ENCODE data around the gene RAC3. TPM values are rescaled to one million over a fixed set of nuclear protein-coding genes. Genes with fewer than 3 reads are reported as not detected.

Gene RAC3
- total RNA-seq, 3 donors from 2014 or later (not counting 1 experiment from before 2014, with no cell fraction given) = 0.61 to 2.2 (median 2.1) TPM

DNA sequence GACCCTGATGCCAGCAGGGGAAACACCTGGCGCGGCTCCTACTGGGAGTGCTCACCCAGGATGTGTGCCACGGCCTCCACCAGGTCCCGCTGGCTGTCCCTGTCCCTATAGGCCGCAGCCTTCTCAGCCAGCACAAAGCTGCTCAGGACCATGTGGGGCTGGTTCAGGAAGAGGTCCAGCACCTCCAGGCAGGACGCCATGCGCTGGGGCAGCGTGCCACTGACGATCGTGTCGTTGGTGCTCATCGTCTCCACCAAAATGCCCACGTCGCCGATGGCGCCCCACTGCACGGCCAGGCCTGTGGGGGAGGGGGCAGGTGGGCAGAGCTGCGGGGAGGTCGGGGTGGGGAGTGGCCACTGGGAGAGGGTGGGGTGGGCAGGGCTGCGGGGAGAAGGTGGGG is 50.1 kb downstream of the RAC3 start:
- H3K36me3 ChIP-seq (ENCODE audit: control insufficient read depth, insufficient read depth, low read length) = peaks cover 47% of the 10 kb centered on the region
- WGBS (ENCODE audit: insufficient coverage) = 95% methylated on average over 19 of the region's 20 CpGs

GRCh38 chr17:82081966-82082365 is 50.5 kb downstream of the RAC3 start:
- no peak overlapping the region for H3K27ac ChIP-seq (ENCODE audit: low read length)
- intact Hi-C loops (cut with micrococcal nuclease) = no loop called here
- ATAC-seq = no peak
- Mint-ChIP-seq H3K27ac (no peak overlapping the region), H3K4me1 (no peaks in the 10 kb centered on the region), H3K9me3 (no peaks in the 10 kb centered on the region), H3K27me3 (ENCODE audit: low read depth in 2 of 2) (no peaks in the 10 kb centered on the region), H3K4me3 (no peak overlapping the region), H3K36me3 (no peaks in the 10 kb centered on the region)
- H3K36me3 ChIP-seq (ENCODE audit: control insufficient read depth, insufficient read depth, low read length) = peaks cover 51% of the 10 kb centered on the region
- H3K4me1 ChIP-seq (ENCODE audit: control insufficient read depth, insufficient read depth, low read length) = no peaks in the 10 kb centered on the region
- no peak for DNase-seq
- no peaks in the 10 kb centered on the region for H3K9me3 ChIP-seq (ENCODE audit: control insufficient read depth, insufficient read depth, low read length)
- no peaks in the 10 kb centered on the region for H3K27me3 ChIP-seq (ENCODE audit: control insufficient read depth, insufficient read depth, low read length)
- H3K4me3 ChIP-seq (ENCODE audit: low read length) = no peak overlapping the region
- TF ChIP-seq CTCF (IDR thresholded peaks at IDR 0.05) = no peak
- WGBS (ENCODE audit: insufficient coverage) = 96% methylated on average over 22 of the region's 22 CpGs

More for the DNA sequence above, 50.1 kb downstream of the RAC3 start:
- no peaks in the 10 kb centered on the region for H3K4me1 ChIP-seq (ENCODE audit: control insufficient read depth, insufficient read depth, low read length)
- H3K9me3 ChIP-seq (ENCODE audit: control insufficient read depth, insufficient read depth, low read length) = no peaks in the 10 kb centered on the region
- no peak for ATAC-seq
- Mint-ChIP-seq H3K27me3 (ENCODE audit: low read depth in 2 of 2) (no peaks in the 10 kb centered on the region), H3K4me3 (no peak overlapping the region), H3K9me3 (no peaks in the 10 kb centered on the region), H3K27ac (no peak overlapping the region), H3K4me1 (no peaks in the 10 kb centered on the region), H3K36me3 (no peaks in the 10 kb centered on the region)
- DNase-seq = no peak
- no peaks in the 10 kb centered on the region for H3K27me3 ChIP-seq (ENCODE audit: control insufficient read depth, insufficient read depth, low read length)
- TF ChIP-seq CTCF (IDR thresholded peaks at IDR 0.05) = no peak
- no peak overlapping the region for H3K27ac ChIP-seq (ENCODE audit: low read length)
- intact Hi-C loops (cut with micrococcal nuclease) = no loop called here
- H3K4me3 ChIP-seq (ENCODE audit: low read length) = no peak overlapping the region

- Mint-ChIP-seq H3K36me3 (no peaks in the 10 kb centered on the region), H3K4me3 (no peak overlapping the region), H3K27ac (no peak overlapping the region), H3K27me3 (ENCODE audit: low read depth in 2 of 2) (no peaks in the 10 kb centered on the region), H3K9me3 (no peaks in the 10 kb centered on the region), H3K4me1 (no peaks in the 10 kb centered on the region)
- H3K4me1 ChIP-seq (ENCODE audit: control insufficient read depth, insufficient read depth, low read length) = no peaks in the 10 kb centered on the region
- ATAC-seq (no peak), DNase-seq (no peak)
- no peak overlapping the region for H3K4me3 ChIP-seq (ENCODE audit: low read length)
- intact Hi-C loops (cut with micrococcal nuclease) = no loop called here
- peaks cover 52% of the 10 kb centered on the region for H3K36me3 ChIP-seq (ENCODE audit: control insufficient read depth, insufficient read depth, low read length)
- TF ChIP-seq CTCF (IDR thresholded peaks at IDR 0.05) = no peak
- WGBS (ENCODE audit: insufficient coverage) = 92% methylated on average over 19 of the region's 19 CpGs
- no peak overlapping the region for H3K27ac ChIP-seq (ENCODE audit: low read length)
- H3K27me3 ChIP-seq (ENCODE audit: control insufficient read depth, insufficient read depth, low read length) = no peaks in the 10 kb centered on the region
- no peaks in the 10 kb centered on the region for H3K9me3 ChIP-seq (ENCODE audit: control insufficient read depth, insufficient read depth, low read length)
Observed at GRCh38 chr17:82082456-82082855, 51.0 kb downstream of the RAC3 start.

- ATAC-seq = no peak
- Histone ChIP-seq H3K27me3 (ENCODE audit: control insufficient read depth, insufficient read depth, low read length) (no peaks in the 10 kb centered on the region), H3K27ac (ENCODE audit: low read length) (no peak overlapping the region), H3K9me3 (ENCODE audit: control insufficient read depth, insufficient read depth, low read length) (no peaks in the 10 kb centered on the region), H3K4me1 (ENCODE audit: control insufficient read depth, insufficient read depth, low read length) (no peaks in the 10 kb centered on the region), H3K4me3 (ENCODE audit: low read length) (no peak overlapping the region), H3K36me3 (ENCODE audit: control insufficient read depth, insufficient read depth, low read length) (peaks cover 56% of the 10 kb centered on the region)
- Mint-ChIP-seq H3K27me3 (ENCODE audit: low read depth in 2 of 2) (no peaks in the 10 kb centered on the region), H3K4me3 (no peak overlapping the region), H3K4me1 (no peaks in the 10 kb centered on the region), H3K36me3 (no peaks in the 10 kb centered on the region), H3K27ac (no peak overlapping the region), H3K9me3 (no peaks in the 10 kb centered on the region)
- no peak for DNase-seq
- intact Hi-C loops (cut with micrococcal nuclease) = no loop called here
- WGBS (ENCODE audit: insufficient coverage) = 97% methylated on average over 24 of the region's 24 CpGs
- TF ChIP-seq CTCF (IDR thresholded peaks at IDR 0.05) = no peak
Observed at GRCh38 chr17:82083009-82083408, 51.5 kb downstream of the RAC3 start.
